Uterus (tissue), 2 donors: ENCODE results near the gene ADAMTSL1.

Source experiments
- POLR2A ChIP-seq, 2 donors: fragments of 450-650 bp; IDR thresholded peaks; one replicate each; pipeline ENCODE4 v1.6.1; 2016; ENCODE audit warnings: antibody characterized with exemption in 2 of 2, mild to moderate bottlenecking in 1 of 2, moderate library complexity in 1 of 2
- TF ChIP-seq, protein P1 (sequence below), 4 experiments: fragments of 200-600 bp in 2 of 4; fragments of 450-650 bp in 2 of 4; sonication (generic) in 2 of 4; IDR thresholded peaks; one replicate each; pipeline ENCODE4 v1.5.1; 2016 to 2019; ENCODE audit warnings: antibody characterized with exemption in 4 of 4, mild to moderate bottlenecking in 2 of 4, moderate library complexity in 1 of 4

DNA sequence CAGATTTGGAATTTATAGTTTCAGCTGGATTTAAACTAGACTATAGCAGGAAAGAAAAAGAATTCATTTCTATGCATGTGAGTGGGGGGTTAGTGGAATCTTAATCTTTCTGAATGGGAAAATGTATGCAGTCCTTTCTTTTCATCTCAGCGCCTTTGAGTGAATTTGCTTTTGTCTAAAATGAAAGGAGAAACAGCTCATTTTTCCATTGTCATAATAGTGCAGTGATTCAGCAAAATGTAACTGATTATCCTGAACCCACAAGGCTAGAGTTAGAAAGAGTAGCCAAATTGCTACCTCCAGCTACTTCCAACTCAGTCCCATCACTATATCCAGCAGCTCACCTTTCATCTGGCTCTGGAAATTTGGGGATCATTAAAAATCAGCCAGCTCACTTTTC is 134.4 kb downstream of the ADAMTSL1 start:
- TF ChIP-seq, protein P1, sequence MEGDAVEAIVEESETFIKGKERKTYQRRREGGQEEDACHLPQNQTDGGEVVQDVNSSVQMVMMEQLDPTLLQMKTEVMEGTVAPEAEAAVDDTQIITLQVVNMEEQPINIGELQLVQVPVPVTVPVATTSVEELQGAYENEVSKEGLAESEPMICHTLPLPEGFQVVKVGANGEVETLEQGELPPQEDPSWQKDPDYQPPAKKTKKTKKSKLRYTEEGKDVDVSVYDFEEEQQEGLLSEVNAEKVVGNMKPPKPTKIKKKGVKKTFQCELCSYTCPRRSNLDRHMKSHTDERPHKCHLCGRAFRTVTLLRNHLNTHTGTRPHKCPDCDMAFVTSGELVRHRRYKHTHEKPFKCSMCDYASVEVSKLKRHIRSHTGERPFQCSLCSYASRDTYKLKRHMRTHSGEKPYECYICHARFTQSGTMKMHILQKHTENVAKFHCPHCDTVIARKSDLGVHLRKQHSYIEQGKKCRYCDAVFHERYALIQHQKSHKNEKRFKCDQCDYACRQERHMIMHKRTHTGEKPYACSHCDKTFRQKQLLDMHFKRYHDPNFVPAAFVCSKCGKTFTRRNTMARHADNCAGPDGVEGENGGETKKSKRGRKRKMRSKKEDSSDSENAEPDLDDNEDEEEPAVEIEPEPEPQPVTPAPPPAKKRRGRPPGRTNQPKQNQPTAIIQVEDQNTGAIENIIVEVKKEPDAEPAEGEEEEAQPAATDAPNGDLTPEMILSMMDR (IDR thresholded peaks at IDR 0.05) = no peak
- no peak for TF ChIP-seq POLR2A (IDR thresholded peaks at IDR 0.05)
